ENCODE measurements around the gene PDCD10.

The PDCD10 gene

DNA sequence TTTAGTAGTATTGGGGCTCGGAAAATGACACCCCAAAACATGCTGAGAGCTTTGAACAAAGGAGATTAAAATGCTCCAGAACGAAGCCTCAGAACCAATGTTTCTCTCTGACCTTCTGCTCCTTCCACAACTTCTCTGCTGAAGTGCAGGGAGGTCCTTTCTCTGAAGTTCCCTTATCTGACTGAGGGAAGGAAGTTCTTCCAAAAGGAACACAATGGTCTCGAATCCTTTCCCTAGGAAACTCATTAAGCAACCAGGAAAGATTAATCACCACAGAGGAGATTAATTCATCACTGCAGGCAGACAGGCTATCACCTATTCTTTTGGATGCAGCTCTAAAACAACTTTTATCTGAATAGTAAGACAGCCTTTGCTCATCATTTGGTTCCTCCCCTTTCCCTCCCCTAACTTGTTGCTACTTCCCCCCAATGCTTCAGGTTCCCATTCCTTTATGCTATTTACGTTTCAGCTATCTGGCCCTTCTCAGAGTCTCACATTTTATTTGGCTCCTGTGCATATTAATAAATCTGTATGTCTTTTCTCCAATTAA is 62.7 kb downstream of the PDCD10 start:
- DNase-seq: no peak

- no peak for DNase-seq
These were observed 65.0 kb downstream of the PDCD10 start for GRCh38 chr3:167669699-167670098.

GRCh38 chr3:167668651-167669050 is 66.0 kb downstream of the PDCD10 start:
- no peak for DNase-seq

DNA sequence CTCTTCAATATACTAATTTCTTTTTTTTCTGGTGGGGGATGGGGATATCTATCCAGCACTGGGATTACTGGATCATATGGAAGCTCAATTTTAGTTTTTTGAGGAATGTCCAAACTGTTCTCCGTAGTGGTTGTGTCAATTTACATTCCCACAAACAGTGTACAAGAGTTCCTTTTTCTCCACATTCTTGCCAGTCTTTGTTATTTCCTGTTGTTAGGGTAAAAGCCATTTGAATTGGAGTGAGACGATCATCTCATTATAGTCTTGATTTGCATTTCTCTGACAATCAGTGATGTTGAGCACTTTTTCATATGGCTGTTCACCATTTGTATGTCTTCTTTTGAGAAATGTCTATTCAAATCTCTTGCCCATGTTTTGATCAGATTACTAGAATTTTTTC is 68.1 kb downstream of the PDCD10 start:
- no peak for DNase-seq

DNA sequence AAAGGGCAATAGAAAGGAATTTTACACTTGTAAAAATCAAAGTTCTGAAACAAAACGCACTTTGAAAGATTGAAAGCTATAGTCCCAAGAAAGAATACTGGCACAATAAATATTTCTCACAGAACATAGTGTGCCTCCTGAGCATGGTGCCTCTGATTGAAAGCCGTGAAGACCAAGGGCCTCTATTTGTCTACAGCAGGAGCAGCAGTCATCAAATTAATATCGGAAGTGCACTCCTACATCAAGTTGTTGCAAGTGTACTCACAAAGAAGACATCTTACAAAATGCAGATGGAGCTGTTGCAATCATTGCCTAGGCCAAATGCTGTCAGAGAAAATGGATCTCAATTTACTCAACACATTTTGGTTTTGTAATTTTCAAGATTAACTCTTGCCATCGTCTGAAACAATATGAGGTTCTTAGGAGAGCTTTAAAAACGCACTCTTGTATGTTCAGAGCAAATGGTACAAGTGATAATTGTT is 71.7 kb downstream of the PDCD10 start:
- DNase-seq: no peak

- no peak for DNase-seq
These were observed 76.9 kb downstream of the PDCD10 start for GRCh38 chr3:167657684-167658225.

DNA sequence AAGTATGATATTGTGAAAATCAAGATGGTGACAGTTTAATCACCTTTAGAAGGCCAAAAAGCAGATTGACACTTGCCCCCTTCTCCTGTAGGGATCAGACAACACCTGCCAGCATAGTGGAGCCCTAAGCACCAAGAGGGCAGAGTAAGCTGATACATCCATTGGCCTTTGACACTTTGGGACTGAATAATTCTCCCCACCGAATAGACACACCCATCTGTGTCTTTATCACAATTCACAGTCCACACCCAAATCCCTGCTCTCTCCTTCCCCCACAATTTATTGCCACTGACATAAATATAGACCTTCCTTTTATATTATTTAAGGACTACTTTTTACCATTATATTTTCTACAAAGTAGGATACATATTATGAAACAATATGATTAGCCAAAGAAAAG is 77.9 kb downstream of the PDCD10 start:
- no peak for DNase-seq

DNA sequence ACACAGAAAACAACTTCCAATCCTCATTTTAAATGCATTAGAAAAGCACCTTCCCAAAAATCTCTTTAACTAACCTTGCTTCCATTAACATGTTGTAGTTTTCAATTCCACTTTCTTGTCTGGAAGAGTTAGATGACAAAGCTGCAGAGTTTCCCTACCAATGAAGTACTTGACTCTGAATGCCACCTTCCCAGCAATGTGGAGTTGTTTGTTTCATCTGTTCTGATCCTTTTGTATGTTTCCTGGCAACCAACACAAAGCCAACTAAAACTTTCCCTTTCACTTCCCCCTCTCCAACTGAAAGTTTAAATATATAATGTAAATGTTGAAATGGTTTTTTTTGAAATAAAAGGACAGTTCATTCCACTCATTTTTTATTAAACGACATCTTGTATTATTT is 80.9 kb downstream of the PDCD10 start, which contains the start of gene WDR49:
Gene WDR49 (minus strand): TSS at position 183 of the 400 bp plus-strand sequence. CDS start 517 bp downstream, outside the sequence.
- DNase-seq: no peak

DNA sequence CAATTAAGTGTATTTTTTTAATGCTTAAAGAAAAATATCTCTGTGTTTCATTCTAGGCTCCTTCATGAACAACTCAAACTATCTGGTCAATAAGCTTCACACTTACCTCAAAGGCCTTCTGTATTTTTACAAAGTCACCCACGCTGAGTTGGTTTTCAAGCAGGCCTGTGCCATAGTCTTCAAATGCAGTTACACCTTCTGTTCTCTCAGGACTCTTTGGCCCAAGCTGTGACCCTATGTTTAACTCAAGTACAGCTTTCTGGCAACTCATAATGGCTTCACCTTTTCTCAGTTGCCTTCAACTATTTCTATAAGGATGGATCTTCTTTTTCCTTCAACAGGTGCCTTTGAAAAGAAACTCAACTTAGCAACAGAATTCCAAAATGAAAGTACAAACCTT is 81.5 kb downstream of the PDCD10 start:
- no peak for DNase-seq

DNA sequence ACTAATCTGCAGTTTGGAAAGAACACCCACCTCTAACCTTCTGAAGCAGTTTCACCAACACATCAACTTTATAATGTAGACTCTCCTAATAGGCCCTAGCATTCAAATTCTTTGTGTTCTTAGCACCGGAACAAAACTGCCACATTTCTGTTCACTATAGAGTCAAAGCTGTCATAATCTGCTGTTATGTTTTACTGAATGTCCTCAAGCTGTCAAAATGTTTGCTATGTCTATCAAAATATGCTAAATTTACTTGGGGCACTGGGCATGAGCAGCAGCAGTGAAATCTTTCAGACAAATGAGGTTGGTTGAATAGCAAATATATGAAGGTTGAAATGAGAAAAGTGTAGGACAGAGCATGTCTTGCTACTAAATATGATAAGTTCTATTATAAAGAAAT is 82.9 kb downstream of the PDCD10 start:
- no peak for DNase-seq

- DNase-seq: no peak
These were observed 84.2 kb downstream of the PDCD10 start for GRCh38 chr3:167650459-167650858.

GRCh38 chr3:167649746-167650145 is 84.9 kb downstream of the PDCD10 start:
- no peak for DNase-seq

DNA sequence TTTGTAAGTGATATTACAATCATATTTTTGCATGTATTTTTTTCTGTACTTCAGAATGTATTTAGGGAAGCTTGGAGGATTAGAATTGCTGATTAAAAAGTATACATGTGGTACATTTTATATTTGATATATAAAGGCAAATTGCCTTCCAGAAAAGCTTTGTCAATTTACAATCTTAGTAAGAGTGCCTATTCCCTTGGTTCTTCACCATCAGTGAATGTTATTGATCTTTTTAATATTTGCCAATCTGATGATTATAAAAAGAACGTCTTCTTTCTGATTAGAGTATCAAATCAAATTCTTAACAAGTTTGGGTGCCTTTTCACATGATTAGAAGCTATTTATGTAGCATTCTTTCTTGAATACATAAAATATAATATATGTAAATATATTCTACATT is 90.1 kb downstream of the PDCD10 start:
- no peak for DNase-seq

Measured in activated gamma-delta T cell (primary cell).